AG04449 (cell line): Measurements from ENCODE around the gene NUDT6.

Experiments used
- CTCF ChIA-PET: fragments of 350-600 bp; formaldehyde crosslinking; extraction: SDS; loops from one replicate; lab custom pipeline; 2021; ENCODE audit warnings: antibody characterized with exemption; lab: Yijun Ruan, JAX
- POLR2A ChIA-PET: fragments of 400-600, 350-600 bp; formaldehyde crosslinking; extraction: SDS; loops from one replicate; lab custom pipeline; 2020; ENCODE audit warnings: antibody characterized with exemption, inconsistent platforms; lab: Yijun Ruan, JAX
- DNase-seq: peaks from one replicate; pipeline ENCODE4 v3.0.0-alpha.2; 2010; ENCODE audit warnings: low read depth, low spot score
- H3K4me3 ChIP-seq: 2 replicates; pipeline ENCODE4 v1.5.1; 2011; ENCODE audit warnings: low read depth, mild to moderate bottlenecking, control low read depth, low read length
- TF ChIP-seq, protein P1 (sequence below): IDR thresholded peaks from one replicate; pipeline ENCODE4 v1.5.1; 2011; ENCODE audit warnings: mild to moderate bottlenecking, moderate library complexity, low read length, control low read depth, inconsistent platforms; ENCODE audit not compliant: insufficient read depth; ENCODE audit errors: missing control alignments

Gene NUDT6

DNA sequence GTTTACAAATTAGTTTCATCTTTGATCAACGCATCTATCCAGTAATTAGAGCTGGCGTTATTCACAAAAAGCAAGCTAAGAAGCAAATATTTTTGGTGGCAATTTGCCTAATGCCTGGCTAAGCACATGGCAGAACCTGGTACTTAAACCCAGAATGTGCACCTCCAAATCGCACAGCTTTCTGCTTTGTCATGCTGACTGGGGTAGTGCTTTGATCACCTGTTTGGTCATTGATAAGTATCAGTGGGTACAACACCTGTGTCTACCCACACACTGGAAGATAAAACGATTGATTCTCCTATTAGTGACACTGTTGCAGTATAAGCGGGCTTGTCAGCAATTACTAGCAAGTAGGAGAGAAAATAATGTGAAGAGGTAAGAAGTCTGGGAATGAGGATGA lies 1.9 kb downstream of the NUDT6 start:
- TF ChIP-seq, protein P1, sequence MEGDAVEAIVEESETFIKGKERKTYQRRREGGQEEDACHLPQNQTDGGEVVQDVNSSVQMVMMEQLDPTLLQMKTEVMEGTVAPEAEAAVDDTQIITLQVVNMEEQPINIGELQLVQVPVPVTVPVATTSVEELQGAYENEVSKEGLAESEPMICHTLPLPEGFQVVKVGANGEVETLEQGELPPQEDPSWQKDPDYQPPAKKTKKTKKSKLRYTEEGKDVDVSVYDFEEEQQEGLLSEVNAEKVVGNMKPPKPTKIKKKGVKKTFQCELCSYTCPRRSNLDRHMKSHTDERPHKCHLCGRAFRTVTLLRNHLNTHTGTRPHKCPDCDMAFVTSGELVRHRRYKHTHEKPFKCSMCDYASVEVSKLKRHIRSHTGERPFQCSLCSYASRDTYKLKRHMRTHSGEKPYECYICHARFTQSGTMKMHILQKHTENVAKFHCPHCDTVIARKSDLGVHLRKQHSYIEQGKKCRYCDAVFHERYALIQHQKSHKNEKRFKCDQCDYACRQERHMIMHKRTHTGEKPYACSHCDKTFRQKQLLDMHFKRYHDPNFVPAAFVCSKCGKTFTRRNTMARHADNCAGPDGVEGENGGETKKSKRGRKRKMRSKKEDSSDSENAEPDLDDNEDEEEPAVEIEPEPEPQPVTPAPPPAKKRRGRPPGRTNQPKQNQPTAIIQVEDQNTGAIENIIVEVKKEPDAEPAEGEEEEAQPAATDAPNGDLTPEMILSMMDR, result no peak
- ChIA-PET CTCF (interaction anchor here (0.9 to 5.8 kb wide), 11 partner anchors 8 to 318 kb away, joined by 3 to 38 read pairs (median 5); partner anchors contain the start of gene BBS12), POLR2A (no interaction called here)
- no peak for DNase-seq
- no peak overlapping the region for H3K4me3 ChIP-seq

DNA sequence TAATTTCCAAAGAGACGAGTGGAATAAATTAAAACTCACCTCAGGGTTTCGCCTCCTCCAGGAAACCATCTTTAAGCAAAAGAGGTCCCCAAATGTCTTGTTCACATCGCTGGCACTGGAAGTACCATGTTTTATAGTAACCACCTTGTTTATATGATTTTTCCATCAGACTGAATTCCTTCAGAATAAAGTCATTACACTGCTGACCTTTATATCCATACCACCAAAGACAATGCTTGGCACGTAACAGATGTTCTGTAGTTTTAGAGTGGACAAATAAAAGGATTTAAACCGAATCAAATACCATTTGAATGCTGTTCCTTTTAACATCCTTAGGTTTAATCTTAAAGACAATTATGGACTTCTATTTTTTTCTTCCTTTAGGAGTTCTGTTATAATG lies 4.7 kb downstream of the NUDT6 start:
- TF ChIP-seq, protein P1, result no peak
- no peak overlapping the region for H3K4me3 ChIP-seq
- DNase-seq, result no peak
- CTCF ChIA-PET, result interaction anchor here (1.2 to 5.2 kb wide), 3 partner anchors 134 to 185 kb away, joined by 3 to 38 read pairs (median 7); partner anchors contain the start of gene BBS12
- POLR2A ChIA-PET, result no interaction called here

DNA sequence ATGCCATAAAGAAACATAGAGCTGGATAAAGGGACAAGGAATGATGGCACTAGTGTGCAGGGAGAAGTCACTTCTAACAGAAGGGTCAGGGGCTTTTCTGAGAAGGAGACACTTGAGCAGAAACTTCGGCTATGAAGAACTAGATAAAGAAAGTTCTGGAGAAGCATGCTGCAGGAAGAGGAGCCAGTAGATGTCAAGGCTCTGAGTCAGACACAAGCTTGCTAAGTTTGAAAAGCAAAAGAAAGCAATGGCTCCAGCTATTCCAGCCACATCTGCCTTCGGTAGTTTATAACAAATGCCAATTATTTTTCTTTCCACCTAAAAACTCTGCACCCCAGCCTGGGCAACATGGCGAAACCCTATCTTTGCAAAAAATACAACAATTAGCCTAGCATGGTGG lies 7.5 kb downstream of the NUDT6 start:
- H3K4me3 ChIP-seq, result no peak overlapping the region
- TF ChIP-seq, protein P1, result no peak
- POLR2A ChIA-PET, result interaction anchor here (0.9 kb wide), 1 partner anchor 39 kb away, joined by 3 read pairs; no protein-coding TSS in a partner anchor
- DNase-seq, result no peak
- CTCF ChIA-PET, result interaction anchor here (0.8 to 6.5 kb wide), 40 partner anchors 8 to 1014 kb away, joined by 3 to 114 read pairs (median 6); partner anchors contain the start of genes BBS12 and NUDT6

DNA sequence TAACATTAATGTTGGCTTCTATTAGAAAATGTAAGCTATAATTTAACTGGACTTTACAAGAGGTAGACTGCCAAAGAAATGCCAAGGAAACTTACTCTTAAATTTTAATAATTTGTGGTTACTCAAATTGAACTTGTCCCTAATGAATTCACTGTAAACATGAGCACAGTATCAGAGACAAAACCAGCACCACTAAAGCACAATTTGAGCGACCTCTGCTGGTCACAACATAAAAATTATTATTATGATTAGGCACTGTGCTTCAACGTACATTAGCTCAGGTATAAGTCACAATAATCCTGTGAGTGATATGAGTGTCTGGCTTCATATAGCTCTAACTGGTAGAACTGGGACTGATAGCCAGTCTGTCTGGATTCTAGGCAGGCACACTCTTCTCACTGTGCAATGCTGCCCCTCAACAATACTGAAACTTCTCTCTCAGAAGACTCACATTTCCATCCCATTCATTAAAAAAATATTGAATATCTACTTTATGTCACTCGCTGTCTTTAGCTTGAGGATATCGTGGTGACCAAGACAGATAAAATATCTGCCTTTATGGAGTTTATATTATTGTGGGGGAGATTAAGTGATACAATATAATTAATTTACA lies 8.0 kb downstream of the NUDT6 start:
- ChIA-PET POLR2A (interaction anchor here (0.9 kb wide), 1 partner anchor 38 kb away, joined by 3 read pairs; no protein-coding TSS in a partner anchor), CTCF (interaction anchor here (0.8 to 6.5 kb wide), 49 partner anchors 8 to 1014 kb away, joined by 3 to 114 read pairs (median 5); partner anchors contain the start of genes BBS12 and NUDT6)
- no peak overlapping the region for H3K4me3 ChIP-seq
- TF ChIP-seq, protein P1, result peak; percentile 26
- no peak for DNase-seq

DNA sequence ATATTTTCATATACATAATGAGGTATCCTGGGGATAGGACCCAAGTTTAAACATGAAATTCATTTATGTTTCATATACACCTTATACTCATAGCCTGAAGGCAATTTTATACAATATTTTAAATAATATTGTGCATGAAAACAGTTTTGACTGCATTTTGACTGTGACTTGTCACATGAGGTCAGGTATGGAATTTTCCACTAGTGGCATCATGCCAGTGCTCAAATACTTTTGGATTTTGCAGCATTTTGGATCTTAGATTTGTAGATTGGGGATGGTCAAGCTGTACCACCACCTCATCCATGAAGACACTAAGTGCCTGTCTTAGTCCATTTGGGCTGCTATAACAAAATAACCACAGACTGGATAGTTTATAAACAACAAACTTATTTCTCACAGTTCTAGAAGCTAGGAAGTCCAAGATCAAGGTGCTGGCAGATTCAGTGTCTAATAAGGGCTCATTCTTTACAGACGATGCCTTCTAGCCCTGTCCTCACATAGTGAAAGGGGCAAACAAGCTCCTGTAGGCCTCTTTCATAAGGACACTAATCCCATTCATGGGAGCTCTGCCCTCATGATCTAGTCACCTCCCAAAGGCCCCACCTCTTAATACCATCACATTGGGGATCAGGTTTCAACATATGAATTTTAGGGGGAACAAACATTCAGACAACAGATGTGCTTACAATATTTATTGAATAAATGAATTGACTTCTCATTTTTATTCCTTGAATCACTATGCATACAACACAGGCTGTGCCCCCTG lies 9.4 kb downstream of the NUDT6 start:
- CTCF ChIA-PET, result interaction anchor here (1.0 to 6.5 kb wide), 16 partner anchors 9 to 335 kb away, joined by 3 to 114 read pairs (median 8); partner anchors contain the start of genes BBS12 and NUDT6
- TF ChIP-seq, protein P1, result no peak
- H3K4me3 ChIP-seq, result no peak overlapping the region
- POLR2A ChIA-PET, result no interaction called here
- DNase-seq, result no peak
